Hindlimb muscle (tissue), 1 donor: Measurements from ENCODE around the gene MAP3K12. TPM values are rescaled to one million over a fixed set of nuclear protein-coding genes. Genes with fewer than 3 reads are reported as not detected.

ENCODE experiments used
- DNase-seq: peaks from one replicate; pipeline ENCODE4 v3.0.0-alpha.2; 2013
- polyA plus RNA-seq: library from polyadenylated mRNA; unstranded; fragments of 120-200 nt; gene quantifications from one replicate; pipeline ENCODE4 v1.2.1, GENCODE V29; 2013; ENCODE audit not compliant: insufficient read length

Gene MAP3K12
- polyA plus RNA-seq, 1 donor: 18.4 TPM

- no peak for DNase-seq
Observed at GRCh38 chr12:53430116-53430515, 69.1 kb downstream of the MAP3K12 start.

Other genes starting within 250 kb of the MAP3K12 start
- 5.1 TPM for gene ESPL1, start 231.2 kb downstream of the MAP3K12 start, polyA plus RNA-seq
- gene PFDN5, start 203.9 kb downstream of the MAP3K12 start, polyA plus RNA-seq: 416 TPM
- gene MYG1, start 199.8 kb downstream of the MAP3K12 start, polyA plus RNA-seq: 38.9 TPM
- 55.9 TPM for gene AAAS, start 177.8 kb downstream of the MAP3K12 start, polyA plus RNA-seq
- gene SP7, start 163.1 kb downstream of the MAP3K12 start, polyA plus RNA-seq: 0.13 TPM
- 39.9 TPM for gene SP1, start 119.3 kb downstream of the MAP3K12 start, polyA plus RNA-seq
- not detected for gene AMHR2, start 75.6 kb downstream of the MAP3K12 start, polyA plus RNA-seq
- 50.8 TPM for gene PRR13, start 57.7 kb downstream of the MAP3K12 start, polyA plus RNA-seq
- gene PCBP2, start 47.4 kb downstream of the MAP3K12 start, polyA plus RNA-seq: 560 TPM
- 24.7 TPM for gene TARBP2, start 1.8 kb upstream of the MAP3K12 start, polyA plus RNA-seq
- gene NPFF, start 8.0 kb upstream of the MAP3K12 start, polyA plus RNA-seq: 0.48 TPM
- gene ATF7, start 126.9 kb upstream of the MAP3K12 start, polyA plus RNA-seq: 54.4 TPM
- 826 TPM for gene ATP5MC2, start 176.6 kb upstream of the MAP3K12 start, polyA plus RNA-seq
- 97.2 TPM for gene CALCOCO1, start 228.0 kb upstream of the MAP3K12 start, polyA plus RNA-seq